GM06990 (cell line): ENCODE data around the gene BCAS3.

Experiments used
- DNase-seq: peaks from one replicate; pipeline ENCODE4 v3.0.0-alpha.2; 2011; ENCODE audit not compliant: insufficient read length; ENCODE audit errors: extremely low read depth
- H3K27me3 ChIP-seq: replicated peaks from 2 replicates; pipeline ENCODE4 v1.6.0; 2011; ENCODE audit warnings: low read length; ENCODE audit not compliant: control insufficient read depth, insufficient read depth
- H3K36me3 ChIP-seq: 2 replicates; pipeline ENCODE4 v1.5.1; 2011; ENCODE audit warnings: low read length; ENCODE audit not compliant: control insufficient read depth, insufficient read depth
- H3K4me3 ChIP-seq: replicated peaks from 2 replicates; pipeline ENCODE4 v1.5.1; 2011; ENCODE audit warnings: low read depth, mild to moderate bottlenecking, control low read depth, low read length
- CTCF ChIP-seq: IDR thresholded peaks from 2 replicates; pipeline ENCODE4 v1.5.1; 2011; ENCODE audit warnings: low read length, control low read depth, mild to moderate bottlenecking, inconsistent platforms; ENCODE audit not compliant: insufficient read depth, poor library complexity, severe bottlenecking

BCAS3 gene

GRCh38 chr17:60717814-60718213 is 40.2 kb downstream of the BCAS3 start:
- no peaks in the 10 kb centered on the region for H3K36me3 ChIP-seq
- TF ChIP-seq CTCF = no peak
- H3K4me3 ChIP-seq = no peak overlapping the region
- no peak for DNase-seq
- H3K27me3 ChIP-seq = no peaks in the 10 kb centered on the region

- Histone ChIP-seq H3K36me3 (no peaks in the 10 kb centered on the region), H3K4me3 (no peak overlapping the region), H3K27me3 (no peaks in the 10 kb centered on the region)
- DNase-seq = peak; percentile 13
- TF ChIP-seq CTCF = peak; percentile 86
These were observed 43.3 kb downstream of the BCAS3 start for GRCh38 chr17:60720763-60721531.

GRCh38 chr17:60724647-60725046 is 47.0 kb downstream of the BCAS3 start:
- DNase-seq = peak; percentile 38
- H3K4me3 ChIP-seq = no peak overlapping the region
- no peaks in the 10 kb centered on the region for H3K36me3 ChIP-seq
- no peaks in the 10 kb centered on the region for H3K27me3 ChIP-seq
- TF ChIP-seq CTCF = no peak

GRCh38 chr17:60729854-60730253 is 52.2 kb downstream of the BCAS3 start:
- no peak for TF ChIP-seq CTCF
- no peak for DNase-seq
- H3K36me3 ChIP-seq = no peaks in the 10 kb centered on the region
- H3K4me3 ChIP-seq = no peak overlapping the region
- H3K27me3 ChIP-seq = no peaks in the 10 kb centered on the region

- no peak for TF ChIP-seq CTCF
- H3K27me3 ChIP-seq = no peaks in the 10 kb centered on the region
- H3K4me3 ChIP-seq = no peak overlapping the region
- no peaks in the 10 kb centered on the region for H3K36me3 ChIP-seq
- no peak for DNase-seq
These were observed 52.6 kb downstream of the BCAS3 start for GRCh38 chr17:60730273-60730672.
